Hematopoietic multipotent progenitor cell (in vitro differentiated cells): ENCODE data around the gene CCDC34. TPM values are rescaled to one million over a fixed set of nuclear protein-coding genes. Genes with fewer than 3 reads are reported as not detected.
A peak's percentile ranks its signal among the peaks of the same experiment; 100 is the strongest.

Experiments used
- DNase-seq, 3 donors: peaks; one replicate each; pipeline ENCODE4 v3.0.0-alpha.2; 2011 to 2015; ENCODE audit warnings: low read depth in 2 of 3, low spot score in 2 of 3
- total RNA-seq: library from RNA; depleted of rRNA; stranded (reverse); fragments of >200 nt; gene quantifications from one replicate; pipeline ENCODE4 v1.2.3, GENCODE V29; 2012

CCDC34 gene
- total RNA-seq, 1 donor: 3.5 TPM

GRCh38 chr11:27292637-27293010 lies 70.4 kb downstream of the CCDC34 start:
- no peak for DNase-seq

DNA sequence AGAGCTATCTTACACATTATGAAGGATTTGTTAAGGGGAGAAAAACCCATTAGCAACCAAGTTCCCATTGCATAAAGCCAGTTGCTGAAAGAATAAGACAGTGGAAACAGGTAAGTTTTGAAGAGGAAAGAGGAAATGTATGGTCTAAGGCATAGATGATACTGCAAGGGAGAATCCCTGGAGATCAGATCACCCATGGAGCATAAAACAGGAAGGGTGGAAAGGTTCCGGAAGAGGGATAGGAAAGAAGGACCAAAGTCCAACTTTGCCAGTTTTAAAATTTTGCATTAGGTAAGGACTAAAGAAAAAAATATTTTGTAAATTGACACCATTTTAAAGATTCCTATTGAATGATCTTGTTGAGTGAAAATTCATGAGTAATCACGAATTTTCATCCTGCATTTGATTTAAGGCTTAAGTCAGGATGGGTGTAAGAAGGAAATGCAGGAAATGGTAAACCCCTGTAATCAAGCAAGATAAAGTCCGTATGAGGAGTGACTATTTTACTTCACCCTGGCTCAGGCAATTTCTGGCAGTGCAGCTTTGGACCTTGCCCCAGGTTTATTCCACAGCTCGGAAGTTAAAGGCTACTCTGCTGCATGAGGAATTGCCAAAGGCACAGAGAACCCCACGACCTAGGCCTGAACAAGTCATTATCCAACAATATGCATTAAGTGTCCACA lies 70.9 kb downstream of the CCDC34 start:
- no peak for DNase-seq

DNA sequence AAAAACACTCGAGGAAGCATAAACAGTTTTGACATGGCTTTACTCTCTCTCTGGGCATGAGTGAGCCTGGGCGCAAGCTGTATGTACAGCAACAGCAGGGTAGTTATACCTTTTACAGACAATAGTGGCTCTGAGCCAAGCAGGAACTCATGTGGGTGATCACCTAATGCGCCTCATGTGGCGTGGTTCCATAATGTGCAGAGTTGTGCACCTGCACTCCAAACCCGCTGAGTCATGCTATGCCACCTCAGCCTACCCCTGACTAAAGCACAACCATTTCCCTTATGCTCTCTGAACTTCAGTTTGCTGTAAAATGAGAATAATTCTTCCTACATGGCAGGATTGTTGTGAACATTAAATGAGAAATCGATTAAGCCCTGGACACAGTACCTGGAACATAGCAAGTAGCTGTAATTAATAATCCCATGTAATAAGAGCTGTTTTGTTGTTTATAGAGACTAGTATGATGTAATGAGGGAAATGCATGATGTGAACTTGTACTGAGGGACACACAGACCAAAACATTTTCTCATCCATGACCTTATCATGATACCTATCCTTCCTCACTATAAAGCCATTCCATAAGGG lies 71.6 kb downstream of the CCDC34 start:
- DNase-seq: peak in 2 of 3 donors; percentile 5 to 7

DNA sequence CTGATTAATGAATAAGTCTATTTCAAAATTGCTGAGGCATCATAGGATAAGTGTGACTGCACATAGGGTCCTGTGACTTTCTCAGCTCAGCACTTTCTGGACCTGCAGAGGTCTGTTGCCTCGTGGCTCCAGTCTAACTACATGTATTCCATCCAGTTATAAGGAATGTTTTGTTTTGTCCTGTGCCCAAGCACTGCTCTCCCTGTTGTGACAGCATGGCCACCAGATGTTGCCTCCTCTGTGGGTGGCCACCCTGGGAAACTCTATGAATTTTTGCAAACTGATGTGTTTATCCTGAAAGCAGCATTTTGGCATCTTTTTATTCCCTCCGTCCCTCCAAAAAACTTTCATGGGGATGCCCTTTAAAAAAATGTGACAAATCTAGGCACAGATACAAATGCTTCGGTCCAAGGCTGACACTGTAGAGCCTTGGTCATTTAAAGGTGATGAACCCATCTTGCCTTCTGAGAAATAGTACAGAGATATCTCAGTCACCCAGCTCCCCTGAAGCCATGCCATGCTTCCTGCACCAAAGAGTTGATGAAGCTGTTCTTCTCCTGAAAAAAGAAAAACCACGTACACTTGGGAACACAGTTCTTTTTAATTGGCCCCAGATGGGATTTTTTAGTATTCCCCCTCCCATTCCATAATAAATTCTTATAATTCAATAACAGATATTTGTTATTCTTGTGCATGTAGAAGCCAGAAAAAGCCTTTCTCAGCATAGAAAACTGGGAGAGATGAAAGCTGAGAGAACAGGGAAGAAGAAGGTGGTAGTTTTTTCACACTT lies 72.6 kb downstream of the CCDC34 start:
- no peak for DNase-seq

Other genes starting within 250 kb of the CCDC34 start
- gene LGR4, start 109.6 kb upstream of the CCDC34 start, total RNA-seq: 2.7 TPM
- 8.9 TPM for gene LIN7C, start 143.6 kb upstream of the CCDC34 start, total RNA-seq